SK-N-SH treated with all-trans-retinoic acid at 6 μM for 48 hours (cell line): ENCODE data around the gene SSBP2.

Experiments
- ATAC-seq: fragments of 200-7000 bp; cut with Tn5 transposase; 3 replicates; pipeline ENCODE4 v1.9.1; 2020; ENCODE audit warnings: mild to moderate bottlenecking, moderate library complexity
- BACH2 ChIP-seq: fragments of 250-450 bp; sonication (Bioruptor Pico); IDR thresholded peaks from 2 replicates; pipeline ENCODE4 v1.9.0; 2021; ENCODE audit warnings: mild to moderate bottlenecking, borderline replicate concordance
- CSDC2 ChIP-seq: fragments of 250-450 bp; sonication (Bioruptor Pico); IDR thresholded peaks from 2 replicates; pipeline ENCODE4 v1.5.0; 2020; ENCODE audit warnings: mild to moderate bottlenecking, moderate library complexity
- ESRRG ChIP-seq: fragments of 250-450 bp; sonication (Bioruptor Pico); IDR thresholded peaks from 2 replicates; pipeline ENCODE4 v1.6.1; 2021; ENCODE audit warnings: mild to moderate bottlenecking
- ISL1 ChIP-seq: fragments of 250-450 bp; sonication (Bioruptor Pico); IDR thresholded peaks from 2 replicates; pipeline ENCODE4 v2.1.2; 2022; ENCODE audit warnings: mild to moderate bottlenecking, moderate library complexity
- OSR1 ChIP-seq: fragments of 250-450 bp; sonication (Bioruptor Pico); IDR thresholded peaks from 2 replicates; pipeline ENCODE4 v1.8.0; 2022; ENCODE audit warnings: moderate library complexity, mild to moderate bottlenecking, inconsistent platforms
- PPARA ChIP-seq: fragments of 250-450 bp; sonication (Bioruptor Pico); IDR thresholded peaks from 2 replicates; pipeline ENCODE4 v1.5.0; 2020; ENCODE audit warnings: mild to moderate bottlenecking, borderline replicate concordance
- RARB ChIP-seq: fragments of 250-450 bp; sonication (Bioruptor Pico); IDR thresholded peaks from 2 replicates; pipeline ENCODE4 v1.8.0; 2021; ENCODE audit warnings: mild to moderate bottlenecking, moderate library complexity
- SNAI2 ChIP-seq: fragments of 250-450 bp; sonication (Bioruptor Pico); IDR thresholded peaks from 2 replicates; pipeline ENCODE4 v1.5.0; 2020; ENCODE audit warnings: mild to moderate bottlenecking, moderate library complexity
- ZC3H10 ChIP-seq: fragments of 250-450 bp; sonication (Bioruptor Pico); IDR thresholded peaks from 2 replicates; pipeline ENCODE4 v1.5.1; 2021; ENCODE audit warnings: mild to moderate bottlenecking, moderate library complexity
- ZFP3 ChIP-seq: fragments of 250-450 bp; sonication (Bioruptor Pico); IDR thresholded peaks from 2 replicates; pipeline ENCODE4 v1.5.0; 2020; ENCODE audit warnings: mild to moderate bottlenecking, moderate library complexity
- ZFP30 ChIP-seq: fragments of 450-650 bp; formaldehyde crosslinking; IDR thresholded peaks from 2 replicates; pipeline ENCODE4 v1.5.0; 2022; ENCODE audit warnings: mild to moderate bottlenecking, moderate library complexity
- ZNF565 ChIP-seq: fragments of 450-650 bp; formaldehyde crosslinking; conservative IDR thresholded peaks from 2 replicates; pipeline ENCODE4 v1.5.0; 2020; ENCODE audit warnings: low read depth, mild to moderate bottlenecking, moderate library complexity
- ZNF8 ChIP-seq: fragments of 450-650 bp; formaldehyde crosslinking; IDR thresholded peaks from 2 replicates; pipeline ENCODE4 v1.5.0; 2020; ENCODE audit warnings: mild to moderate bottlenecking, moderate library complexity
- TF ChIP-seq, protein P1 (sequence below): fragments of 250-450 bp; sonication (Bioruptor Pico); IDR thresholded peaks from 2 replicates; pipeline ENCODE4 v1.5.0; 2020; ENCODE audit warnings: mild to moderate bottlenecking, moderate library complexity
- TF ChIP-seq, protein P2 (sequence below): fragments of 250-450 bp; sonication (Bioruptor Pico); IDR thresholded peaks from 2 replicates; pipeline ENCODE4 v1.8.0; 2021; ENCODE audit warnings: low read depth, mild to moderate bottlenecking, moderate library complexity, borderline replicate concordance
- TF ChIP-seq, protein P3 (sequence below): fragments of 250-450 bp; sonication (Bioruptor Pico); IDR thresholded peaks from 2 replicates; pipeline ENCODE4 v1.5.1; 2020; ENCODE audit warnings: low read depth, mild to moderate bottlenecking, moderate library complexity
- TF ChIP-seq, protein P4 (sequence below): fragments of 250-450 bp; sonication (Bioruptor Pico); IDR thresholded peaks from 2 replicates; pipeline ENCODE4 v1.5.1; 2021; ENCODE audit warnings: mild to moderate bottlenecking, moderate library complexity
- TF ChIP-seq, protein P5 (sequence below): fragments of 250-450 bp; sonication (Bioruptor Pico); IDR thresholded peaks from 2 replicates; pipeline ENCODE4 v1.8.0; 2020; ENCODE audit warnings: mild to moderate bottlenecking, moderate library complexity, borderline replicate concordance

SSBP2 gene

DNA sequence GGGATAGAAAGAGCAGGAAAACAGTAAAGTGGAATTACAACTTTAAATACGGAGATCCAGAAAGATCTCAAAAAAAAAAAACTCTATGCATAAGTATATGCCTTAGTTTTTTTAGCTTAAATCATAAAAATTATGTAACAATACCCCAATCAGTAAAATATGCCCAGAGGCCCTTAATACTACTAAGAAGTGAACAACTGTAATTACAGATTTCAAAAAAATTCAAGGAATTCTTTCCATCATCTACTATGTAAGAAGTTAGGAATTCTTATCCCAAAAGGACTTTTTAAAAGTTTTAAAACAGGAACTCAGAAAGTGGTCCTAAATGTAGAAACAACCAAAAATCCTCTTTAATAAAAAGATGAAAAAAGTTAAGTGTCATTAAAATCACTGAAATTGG is 111.3 kb downstream of the SSBP2 start (continued):
- TF ChIP-seq, protein P1, sequence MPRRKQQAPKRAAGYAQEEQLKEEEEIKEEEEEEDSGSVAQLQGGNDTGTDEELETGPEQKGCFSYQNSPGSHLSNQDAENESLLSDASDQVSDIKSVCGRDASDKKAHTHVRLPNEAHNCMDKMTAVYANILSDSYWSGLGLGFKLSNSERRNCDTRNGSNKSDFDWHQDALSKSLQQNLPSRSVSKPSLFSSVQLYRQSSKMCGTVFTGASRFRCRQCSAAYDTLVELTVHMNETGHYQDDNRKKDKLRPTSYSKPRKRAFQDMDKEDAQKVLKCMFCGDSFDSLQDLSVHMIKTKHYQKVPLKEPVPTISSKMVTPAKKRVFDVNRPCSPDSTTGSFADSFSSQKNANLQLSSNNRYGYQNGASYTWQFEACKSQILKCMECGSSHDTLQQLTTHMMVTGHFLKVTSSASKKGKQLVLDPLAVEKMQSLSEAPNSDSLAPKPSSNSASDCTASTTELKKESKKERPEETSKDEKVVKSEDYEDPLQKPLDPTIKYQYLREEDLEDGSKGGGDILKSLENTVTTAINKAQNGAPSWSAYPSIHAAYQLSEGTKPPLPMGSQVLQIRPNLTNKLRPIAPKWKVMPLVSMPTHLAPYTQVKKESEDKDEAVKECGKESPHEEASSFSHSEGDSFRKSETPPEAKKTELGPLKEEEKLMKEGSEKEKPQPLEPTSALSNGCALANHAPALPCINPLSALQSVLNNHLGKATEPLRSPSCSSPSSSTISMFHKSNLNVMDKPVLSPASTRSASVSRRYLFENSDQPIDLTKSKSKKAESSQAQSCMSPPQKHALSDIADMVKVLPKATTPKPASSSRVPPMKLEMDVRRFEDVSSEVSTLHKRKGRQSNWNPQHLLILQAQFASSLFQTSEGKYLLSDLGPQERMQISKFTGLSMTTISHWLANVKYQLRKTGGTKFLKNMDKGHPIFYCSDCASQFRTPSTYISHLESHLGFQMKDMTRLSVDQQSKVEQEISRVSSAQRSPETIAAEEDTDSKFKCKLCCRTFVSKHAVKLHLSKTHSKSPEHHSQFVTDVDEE (CRISPR knock-in tag), result no peak
- no peak for TF ChIP-seq ZNF565 (CRISPR knock-in tag)
- TF ChIP-seq ZFP30 (CRISPR knock-in tag), result no peak
- TF ChIP-seq PPARA (CRISPR knock-in tag), result no peak
- TF ChIP-seq ZNF8 (CRISPR knock-in tag), result no peak
- TF ChIP-seq SNAI2 (CRISPR knock-in tag), result no peak
- TF ChIP-seq ZFP3 (CRISPR knock-in tag), result no peak

DNA sequence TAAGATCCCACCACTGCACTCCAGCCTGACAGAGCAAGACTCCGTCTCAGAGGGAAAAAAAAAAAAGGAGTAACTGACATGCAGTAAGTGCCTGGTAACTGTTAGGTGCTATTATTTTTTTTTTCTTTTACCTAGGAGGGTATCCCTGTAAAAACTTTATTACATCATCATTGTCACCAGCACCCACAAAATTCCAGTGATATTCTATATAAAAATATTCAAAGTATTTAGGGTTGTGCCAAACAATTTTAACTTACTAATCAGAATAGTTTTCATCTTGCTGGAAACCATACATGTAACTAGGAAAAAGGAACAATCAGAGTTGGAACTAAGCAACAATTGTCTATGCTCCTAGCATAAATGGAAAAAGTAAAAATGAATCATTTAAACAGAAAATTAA is 112.4 kb downstream of the SSBP2 start:
- TF ChIP-seq, protein P2, sequence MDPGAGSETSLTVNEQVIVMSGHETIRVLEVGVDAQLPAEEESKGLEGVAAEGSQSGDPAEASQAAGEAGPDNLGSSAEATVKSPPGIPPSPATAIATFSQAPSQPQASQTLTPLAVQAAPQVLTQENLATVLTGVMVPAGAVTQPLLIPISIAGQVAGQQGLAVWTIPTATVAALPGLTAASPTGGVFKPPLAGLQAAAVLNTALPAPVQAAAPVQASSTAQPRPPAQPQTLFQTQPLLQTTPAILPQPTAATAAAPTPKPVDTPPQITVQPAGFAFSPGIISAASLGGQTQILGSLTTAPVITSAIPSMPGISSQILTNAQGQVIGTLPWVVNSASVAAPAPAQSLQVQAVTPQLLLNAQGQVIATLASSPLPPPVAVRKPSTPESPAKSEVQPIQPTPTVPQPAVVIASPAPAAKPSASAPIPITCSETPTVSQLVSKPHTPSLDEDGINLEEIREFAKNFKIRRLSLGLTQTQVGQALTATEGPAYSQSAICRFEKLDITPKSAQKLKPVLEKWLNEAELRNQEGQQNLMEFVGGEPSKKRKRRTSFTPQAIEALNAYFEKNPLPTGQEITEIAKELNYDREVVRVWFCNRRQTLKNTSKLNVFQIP (CRISPR knock-in tag), result no peak
- TF ChIP-seq ISL1 (CRISPR knock-in tag), result 0 out of 2 replicates have a peak, but pooled peaks have one; percentile 16
- peak; percentile 49 for ATAC-seq

DNA sequence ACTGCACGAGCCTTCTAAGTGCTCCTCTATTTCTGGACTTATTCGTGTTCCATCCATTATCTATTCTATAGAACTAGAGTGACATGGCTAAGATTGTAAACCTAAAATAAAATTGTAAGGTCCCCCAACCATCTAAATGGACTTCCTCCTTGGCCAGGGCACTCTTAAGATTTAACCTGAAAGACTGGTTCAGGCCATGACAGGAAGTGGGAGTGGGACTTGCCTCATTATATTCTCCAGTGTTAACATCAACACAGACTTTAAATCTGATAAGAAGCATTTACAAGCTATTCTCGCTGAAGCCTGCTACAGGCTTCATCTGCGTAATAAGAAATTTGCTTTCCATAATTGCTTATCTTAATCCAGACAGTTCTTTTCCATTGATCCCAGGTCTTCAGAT is 117.0 kb downstream of the SSBP2 start:
- no peak for ATAC-seq

More for the DNA sequence above, 117.0 kb downstream of the SSBP2 start:
- no peak for TF ChIP-seq BACH2
- TF ChIP-seq, protein P3, sequence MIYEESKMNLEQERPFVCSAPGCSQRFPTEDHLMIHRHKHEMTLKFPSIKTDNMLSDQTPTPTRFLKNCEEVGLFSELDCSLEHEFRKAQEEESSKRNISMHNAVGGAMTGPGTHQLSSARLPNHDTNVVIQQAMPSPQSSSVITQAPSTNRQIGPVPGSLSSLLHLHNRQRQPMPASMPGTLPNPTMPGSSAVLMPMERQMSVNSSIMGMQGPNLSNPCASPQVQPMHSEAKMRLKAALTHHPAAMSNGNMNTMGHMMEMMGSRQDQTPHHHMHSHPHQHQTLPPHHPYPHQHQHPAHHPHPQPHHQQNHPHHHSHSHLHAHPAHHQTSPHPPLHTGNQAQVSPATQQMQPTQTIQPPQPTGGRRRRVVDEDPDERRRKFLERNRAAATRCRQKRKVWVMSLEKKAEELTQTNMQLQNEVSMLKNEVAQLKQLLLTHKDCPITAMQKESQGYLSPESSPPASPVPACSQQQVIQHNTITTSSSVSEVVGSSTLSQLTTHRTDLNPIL, result no peak
- TF ChIP-seq ZC3H10 (CRISPR knock-in tag), result no peak
- TF ChIP-seq RARB (CRISPR knock-in tag), result no peak
- TF ChIP-seq, protein P1 (CRISPR knock-in tag), result no peak
- TF ChIP-seq CSDC2, result no peak
- no peak for TF ChIP-seq ISL1 (CRISPR knock-in tag)
- TF ChIP-seq ESRRG (CRISPR knock-in tag), result no peak
- TF ChIP-seq PPARA (CRISPR knock-in tag), result no peak
- TF ChIP-seq, protein P4, sequence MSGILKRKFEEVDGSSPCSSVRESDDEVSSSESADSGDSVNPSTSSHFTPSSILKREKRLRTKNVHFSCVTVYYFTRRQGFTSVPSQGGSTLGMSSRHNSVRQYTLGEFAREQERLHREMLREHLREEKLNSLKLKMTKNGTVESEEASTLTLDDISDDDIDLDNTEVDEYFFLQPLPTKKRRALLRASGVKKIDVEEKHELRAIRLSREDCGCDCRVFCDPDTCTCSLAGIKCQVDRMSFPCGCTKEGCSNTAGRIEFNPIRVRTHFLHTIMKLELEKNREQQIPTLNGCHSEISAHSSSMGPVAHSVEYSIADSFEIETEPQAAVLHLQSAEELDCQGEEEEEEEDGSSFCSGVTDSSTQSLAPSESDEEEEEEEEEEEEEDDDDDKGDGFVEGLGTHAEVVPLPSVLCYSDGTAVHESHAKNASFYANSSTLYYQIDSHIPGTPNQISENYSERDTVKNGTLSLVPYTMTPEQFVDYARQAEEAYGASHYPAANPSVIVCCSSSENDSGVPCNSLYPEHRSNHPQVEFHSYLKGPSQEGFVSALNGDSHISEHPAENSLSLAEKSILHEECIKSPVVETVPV, result no peak
- TF ChIP-seq, protein P5, sequence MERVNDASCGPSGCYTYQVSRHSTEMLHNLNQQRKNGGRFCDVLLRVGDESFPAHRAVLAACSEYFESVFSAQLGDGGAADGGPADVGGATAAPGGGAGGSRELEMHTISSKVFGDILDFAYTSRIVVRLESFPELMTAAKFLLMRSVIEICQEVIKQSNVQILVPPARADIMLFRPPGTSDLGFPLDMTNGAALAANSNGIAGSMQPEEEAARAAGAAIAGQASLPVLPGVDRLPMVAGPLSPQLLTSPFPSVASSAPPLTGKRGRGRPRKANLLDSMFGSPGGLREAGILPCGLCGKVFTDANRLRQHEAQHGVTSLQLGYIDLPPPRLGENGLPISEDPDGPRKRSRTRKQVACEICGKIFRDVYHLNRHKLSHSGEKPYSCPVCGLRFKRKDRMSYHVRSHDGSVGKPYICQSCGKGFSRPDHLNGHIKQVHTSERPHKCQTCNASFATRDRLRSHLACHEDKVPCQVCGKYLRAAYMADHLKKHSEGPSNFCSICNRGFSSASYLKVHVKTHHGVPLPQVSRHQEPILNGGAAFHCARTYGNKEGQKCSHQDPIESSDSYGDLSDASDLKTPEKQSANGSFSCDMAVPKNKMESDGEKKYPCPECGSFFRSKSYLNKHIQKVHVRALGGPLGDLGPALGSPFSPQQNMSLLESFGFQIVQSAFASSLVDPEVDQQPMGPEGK (CRISPR knock-in tag), result no peak
- TF ChIP-seq SNAI2 (CRISPR knock-in tag), result no peak
- no peak for TF ChIP-seq OSR1 (CRISPR knock-in tag)
- TF ChIP-seq, protein P2 (CRISPR knock-in tag), result no peak
- TF ChIP-seq ZNF8 (CRISPR knock-in tag), result no peak
